IPS DF 4.7 (cell line): ENCODE results near the gene ACSL1.

ENCODE experiments used
- DNase-seq: peaks from one replicate; pipeline ENCODE4 v3.0.0-alpha.2; 2013; ENCODE audit warnings: low spot score; ENCODE audit errors: extremely low read depth

Gene ACSL1

GRCh38 chr4:184825896-184826690 is at the start of gene ACSL1:
TSS of gene ACSL1 (minus strand) at chr4:184825968. CDS start at chr4:184803514, 22,454 bp downstream.
- no peak for DNase-seq

GRCh38 chr4:184873054-184873453 is 47.3 kb upstream of the ACSL1 start:
- no peak for DNase-seq

- DNase-seq: no peak
These were observed 45.0 kb upstream of the ACSL1 start for GRCh38 chr4:184870718-184871117.

GRCh38 chr4:184868623-184869022 is 42.9 kb upstream of the ACSL1 start:
- DNase-seq: no peak

GRCh38 chr4:184863916-184864315 is 38.1 kb upstream of the ACSL1 start:
- DNase-seq: no peak

- no peak for DNase-seq
These were observed 35.3 kb upstream of the ACSL1 start for GRCh38 chr4:184861047-184861446.

- no peak for DNase-seq
These were observed 34.4 kb upstream of the ACSL1 start for GRCh38 chr4:184860018-184860779.

GRCh38 chr4:184857441-184858121 is 31.8 kb upstream of the ACSL1 start:
- no peak for DNase-seq

GRCh38 chr4:184856277-184856609 is 30.5 kb upstream of the ACSL1 start:
- DNase-seq: no peak

GRCh38 chr4:184854673-184855072 is 28.9 kb upstream of the ACSL1 start:
- no peak for DNase-seq

- no peak for DNase-seq
These were observed 27.7 kb upstream of the ACSL1 start for GRCh38 chr4:184853436-184853835.

GRCh38 chr4:184851886-184852285 is 26.1 kb upstream of the ACSL1 start:
- DNase-seq: no peak

- no peak for DNase-seq
These were observed 25.4 kb upstream of the ACSL1 start for GRCh38 chr4:184851200-184851541.

- DNase-seq: no peak
These were observed 24.8 kb upstream of the ACSL1 start for GRCh38 chr4:184850431-184851199.

- no peak for DNase-seq
These were observed 24.2 kb upstream of the ACSL1 start for GRCh38 chr4:184850018-184850417.

GRCh38 chr4:184849185-184849584 is 23.4 kb upstream of the ACSL1 start:
- no peak for DNase-seq

- DNase-seq: no peak
These were observed 22.7 kb upstream of the ACSL1 start for GRCh38 chr4:184848510-184848909.

- DNase-seq: no peak
These were observed 20.8 kb upstream of the ACSL1 start for GRCh38 chr4:184846531-184846930.

- no peak for DNase-seq
These were observed 19.7 kb upstream of the ACSL1 start for GRCh38 chr4:184845367-184846021.

- DNase-seq: no peak
These were observed 19.0 kb upstream of the ACSL1 start for GRCh38 chr4:184844742-184845141.

GRCh38 chr4:184843984-184844554 is 18.3 kb upstream of the ACSL1 start:
- DNase-seq: no peak
